Neutrophil (primary cell): ENCODE measurements around the gene SLC11A1.

Experiments used
- H3K27ac ChIP-seq: fragments of 200-600 bp; sonication (generic); 2 replicates; pipeline ENCODE4 v1.5.1; 2016; ENCODE audit warnings: mild to moderate bottlenecking, moderate library complexity
- H3K27me3 ChIP-seq: fragments of 200-600 bp; sonication (generic); 2 replicates; pipeline ENCODE4 v1.6.0; 2016; ENCODE audit warnings: mild to moderate bottlenecking
- H3K36me3 ChIP-seq: fragments of 200-600 bp; sonication (generic); 2 replicates; pipeline ENCODE4 v1.5.1; 2017
- H3K4me1 ChIP-seq, 2 experiments: fragments of 200-600 bp in 1 of 2; sonication (generic) in 1 of 2; 1 replicate in 1 of 2; 2 replicates in 1 of 2; pipeline versions ENCODE4 v1.5.1 to v1.6.1; 2013 to 2016; ENCODE audit warnings: low read depth in 1 of 2, low read length in 1 of 2, mild to moderate bottlenecking in 1 of 2, moderate library complexity in 1 of 2; ENCODE audit not compliant: control insufficient read depth in 1 of 2, insufficient read depth in 1 of 2
- H3K4me3 ChIP-seq, 2 experiments: fragments of 200-600 bp in 1 of 2; sonication (generic) in 1 of 2; 1 replicate in 1 of 2; 2 replicates in 1 of 2; pipeline ENCODE4 v1.5.1; 2013 to 2016; ENCODE audit warnings: low read depth in 1 of 2, low read length in 1 of 2, mild to moderate bottlenecking in 1 of 2, moderate library complexity in 1 of 2
- H3K9me3 ChIP-seq: fragments of 200-600 bp; sonication (generic); 2 replicates; pipeline ENCODE4 v1.5.1; 2016
- TF ChIP-seq, protein P1 (sequence below): fragments of 200-600 bp; sonication (generic); IDR thresholded peaks from 2 replicates; pipeline ENCODE4 v1.5.1; 2016; ENCODE audit warnings: antibody characterized with exemption

SLC11A1 gene

GRCh38 chr2:218371983-218372350 is 10.1 kb upstream of the SLC11A1 start:
- TF ChIP-seq, protein P1, sequence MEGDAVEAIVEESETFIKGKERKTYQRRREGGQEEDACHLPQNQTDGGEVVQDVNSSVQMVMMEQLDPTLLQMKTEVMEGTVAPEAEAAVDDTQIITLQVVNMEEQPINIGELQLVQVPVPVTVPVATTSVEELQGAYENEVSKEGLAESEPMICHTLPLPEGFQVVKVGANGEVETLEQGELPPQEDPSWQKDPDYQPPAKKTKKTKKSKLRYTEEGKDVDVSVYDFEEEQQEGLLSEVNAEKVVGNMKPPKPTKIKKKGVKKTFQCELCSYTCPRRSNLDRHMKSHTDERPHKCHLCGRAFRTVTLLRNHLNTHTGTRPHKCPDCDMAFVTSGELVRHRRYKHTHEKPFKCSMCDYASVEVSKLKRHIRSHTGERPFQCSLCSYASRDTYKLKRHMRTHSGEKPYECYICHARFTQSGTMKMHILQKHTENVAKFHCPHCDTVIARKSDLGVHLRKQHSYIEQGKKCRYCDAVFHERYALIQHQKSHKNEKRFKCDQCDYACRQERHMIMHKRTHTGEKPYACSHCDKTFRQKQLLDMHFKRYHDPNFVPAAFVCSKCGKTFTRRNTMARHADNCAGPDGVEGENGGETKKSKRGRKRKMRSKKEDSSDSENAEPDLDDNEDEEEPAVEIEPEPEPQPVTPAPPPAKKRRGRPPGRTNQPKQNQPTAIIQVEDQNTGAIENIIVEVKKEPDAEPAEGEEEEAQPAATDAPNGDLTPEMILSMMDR = no peak
- Histone ChIP-seq H3K36me3 (no peaks in the 10 kb centered on the region), H3K4me3 (peak overlapping the region; percentile 82 to 83), H3K9me3 (no peaks in the 10 kb centered on the region), H3K4me1 (peaks cover 65 to 68% of the 10 kb centered on the region in 2 experiments), H3K27me3 (no peaks in the 10 kb centered on the region), H3K27ac (peak overlapping the region; percentile 99)

- Histone ChIP-seq H3K36me3 (no peaks in the 10 kb centered on the region), H3K9me3 (no peaks in the 10 kb centered on the region), H3K27ac (no peak overlapping the region), H3K4me1 (peaks cover 69 to 73% of the 10 kb centered on the region in 2 experiments), H3K4me3 (no peak overlapping the region), H3K27me3 (no peaks in the 10 kb centered on the region)
- TF ChIP-seq, protein P1 = no peak
Observed at GRCh38 chr2:218374795-218375194, 7.3 kb upstream of the SLC11A1 start.

DNA sequence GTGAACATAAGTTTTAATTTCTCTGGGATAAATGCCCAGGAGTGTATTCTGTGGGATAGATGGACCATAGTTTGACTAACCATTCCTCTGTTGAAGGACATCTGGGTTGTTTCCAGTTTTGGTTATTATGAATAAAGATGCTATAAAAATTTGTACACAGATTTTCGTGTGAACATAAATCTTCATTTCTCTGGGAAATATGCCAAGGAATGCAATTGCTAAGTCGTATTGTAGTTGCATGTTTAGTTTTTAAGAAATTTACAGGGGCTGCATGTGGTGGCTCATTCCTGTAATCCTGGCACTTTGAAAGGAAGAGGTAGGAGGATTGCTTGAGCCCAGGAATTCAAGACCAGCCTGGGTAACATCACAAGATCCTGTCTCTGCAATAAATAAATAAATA is 6.9 kb upstream of the SLC11A1 start:
- peaks cover 65 to 71% of the 10 kb centered on the region in 2 experiments for H3K4me1 ChIP-seq
- H3K9me3 ChIP-seq = no peaks in the 10 kb centered on the region
- no peaks in the 10 kb centered on the region for H3K27me3 ChIP-seq
- H3K4me3 ChIP-seq = no peak overlapping the region
- no peak overlapping the region for H3K27ac ChIP-seq
- no peaks in the 10 kb centered on the region for H3K36me3 ChIP-seq
- TF ChIP-seq, protein P1 = no peak

- TF ChIP-seq, protein P1 = no peak
- no peaks in the 10 kb centered on the region for H3K9me3 ChIP-seq
- H3K4me3 ChIP-seq = no peak overlapping the region
- peak overlapping the region; percentile 98 for H3K27ac ChIP-seq
- H3K27me3 ChIP-seq = no peaks in the 10 kb centered on the region
- no peaks in the 10 kb centered on the region for H3K36me3 ChIP-seq
- peaks cover 55 to 69% of the 10 kb centered on the region in 2 experiments for H3K4me1 ChIP-seq
Observed at GRCh38 chr2:218378053-218378452, 4.0 kb upstream of the SLC11A1 start.

DNA sequence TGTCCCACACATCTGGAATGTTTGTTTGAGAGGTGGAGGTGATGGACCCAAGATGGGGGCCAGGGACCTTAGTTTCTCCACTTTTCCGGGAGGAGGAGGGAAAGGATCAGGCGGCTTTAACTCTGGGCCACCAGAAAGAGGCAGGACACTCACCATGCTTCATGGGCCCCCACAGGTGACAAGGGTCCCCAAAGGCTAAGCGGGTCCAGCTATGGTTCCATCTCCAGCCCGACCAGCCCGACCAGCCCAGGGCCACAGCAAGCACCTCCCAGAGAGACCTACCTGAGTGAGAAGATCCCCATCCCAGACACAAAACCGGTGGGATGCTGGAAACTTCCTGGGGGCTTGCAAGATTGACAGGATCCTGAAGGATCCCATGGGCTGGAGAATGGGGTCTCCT is 712 bp downstream of the SLC11A1 start:
- Histone ChIP-seq H3K4me1 (peaks cover 83 to 94% of the 10 kb centered on the region in 2 experiments), H3K36me3 (peaks cover 43% of the 10 kb centered on the region), H3K27ac (peak overlapping the region; percentile 98), H3K27me3 (no peaks in the 10 kb centered on the region), H3K4me3 (peak overlapping the region; percentile 76 to 100), H3K9me3 (no peaks in the 10 kb centered on the region)
- TF ChIP-seq, protein P1 = no peak
